ENCODE measurements around the gene NREP.

NREP gene

GRCh38 chr5:111694133-111694532, 62.9 kb downstream of the NREP start:
- no peak for TF ChIP-seq REST (IDR thresholded peaks at IDR 0.05; ENCODE audit: low read depth)
- no peak for TF ChIP-seq NFIC (IDR thresholded peaks at IDR 0.05)
- no peak for TF ChIP-seq MAX (IDR thresholded peaks at IDR 0.05)
- no peak for TF ChIP-seq TCF12 (IDR thresholded peaks at IDR 0.05; ENCODE audit: low read depth)
- TF ChIP-seq RAD21 (IDR thresholded peaks at IDR 0.05; ENCODE audit: low read depth) = no peak
- no peak for TF ChIP-seq FOXM1 (IDR thresholded peaks at IDR 0.05; ENCODE audit: borderline replicate concordance, low read depth)
- TF ChIP-seq TEAD4 (IDR thresholded peaks at IDR 0.05) = no peak
- TF ChIP-seq CREB1 (IDR thresholded peaks at IDR 0.05; ENCODE audit: low read depth) = no peak
- TF ChIP-seq USF1 (IDR thresholded peaks at IDR 0.05) = no peak
- TF ChIP-seq TAF1 (IDR thresholded peaks at IDR 0.05; ENCODE audit: low read depth) = no peak
- no peak for TF ChIP-seq YY1 (IDR thresholded peaks at IDR 0.05; ENCODE audit: low read depth)
- TF ChIP-seq EP300 (IDR thresholded peaks at IDR 0.05; ENCODE audit: borderline replicate concordance) = no peak
- no peak for TF ChIP-seq ZBTB7A (IDR thresholded peaks at IDR 0.05; ENCODE audit: low read depth)
- TF ChIP-seq CEBPB (IDR thresholded peaks at IDR 0.05) = no peak
- no peak for TF ChIP-seq EGR1 (IDR thresholded peaks at IDR 0.05)

GRCh38 chr5:111691914-111692313, 65.1 kb downstream of the NREP start:
- TF ChIP-seq REST (IDR thresholded peaks at IDR 0.05; ENCODE audit: low read depth) = no peak
- TF ChIP-seq TCF12 (IDR thresholded peaks at IDR 0.05; ENCODE audit: low read depth) = no peak
- TF ChIP-seq FOXM1 (IDR thresholded peaks at IDR 0.05; ENCODE audit: borderline replicate concordance, low read depth) = no peak
- TF ChIP-seq MAX (IDR thresholded peaks at IDR 0.05) = no peak
- TF ChIP-seq ZBTB7A (IDR thresholded peaks at IDR 0.05; ENCODE audit: low read depth) = no peak
- no peak for TF ChIP-seq CEBPB (IDR thresholded peaks at IDR 0.05)
- TF ChIP-seq NFIC (IDR thresholded peaks at IDR 0.05) = no peak
- TF ChIP-seq EP300 (IDR thresholded peaks at IDR 0.05; ENCODE audit: borderline replicate concordance) = no peak
- no peak for TF ChIP-seq TEAD4 (IDR thresholded peaks at IDR 0.05)
- TF ChIP-seq TAF1 (IDR thresholded peaks at IDR 0.05; ENCODE audit: low read depth) = no peak
- TF ChIP-seq CREB1 (IDR thresholded peaks at IDR 0.05; ENCODE audit: low read depth) = no peak
- no peak for TF ChIP-seq YY1 (IDR thresholded peaks at IDR 0.05; ENCODE audit: low read depth)
- no peak for TF ChIP-seq USF1 (IDR thresholded peaks at IDR 0.05)
- no peak for TF ChIP-seq EGR1 (IDR thresholded peaks at IDR 0.05)
- TF ChIP-seq RAD21 (IDR thresholded peaks at IDR 0.05; ENCODE audit: low read depth) = no peak

GRCh38 chr5:111691508-111691907, 65.5 kb downstream of the NREP start:
- TF ChIP-seq ZBTB7A (IDR thresholded peaks at IDR 0.05; ENCODE audit: low read depth) = no peak
- TF ChIP-seq RAD21 (IDR thresholded peaks at IDR 0.05; ENCODE audit: low read depth) = no peak
- TF ChIP-seq MAX (IDR thresholded peaks at IDR 0.05) = no peak
- no peak for TF ChIP-seq EP300 (IDR thresholded peaks at IDR 0.05; ENCODE audit: borderline replicate concordance)
- TF ChIP-seq TCF12 (IDR thresholded peaks at IDR 0.05; ENCODE audit: low read depth) = no peak
- no peak for TF ChIP-seq TAF1 (IDR thresholded peaks at IDR 0.05; ENCODE audit: low read depth)

GRCh38 chr5:111689357-111689935, 67.5 kb downstream of the NREP start:
- TF ChIP-seq CEBPB (IDR thresholded peaks at IDR 0.05) = no peak
- no peak for TF ChIP-seq USF1 (IDR thresholded peaks at IDR 0.05)
- no peak for TF ChIP-seq ZBTB7A (IDR thresholded peaks at IDR 0.05; ENCODE audit: low read depth)
- TF ChIP-seq FOXM1 (IDR thresholded peaks at IDR 0.05; ENCODE audit: borderline replicate concordance, low read depth) = no peak
- no peak for TF ChIP-seq TEAD4 (IDR thresholded peaks at IDR 0.05)
- no peak for TF ChIP-seq TCF12 (IDR thresholded peaks at IDR 0.05; ENCODE audit: low read depth)
- TF ChIP-seq TAF1 (IDR thresholded peaks at IDR 0.05; ENCODE audit: low read depth) = no peak
- TF ChIP-seq REST (IDR thresholded peaks at IDR 0.05; ENCODE audit: low read depth) = no peak
- TF ChIP-seq EP300 (IDR thresholded peaks at IDR 0.05; ENCODE audit: borderline replicate concordance) = no peak
- no peak for TF ChIP-seq EGR1 (IDR thresholded peaks at IDR 0.05)

Data from Ishikawa (cell line).